Measurements from ENCODE around the gene SLC37A1. TPM values are rescaled to one million over a fixed set of nuclear protein-coding genes. Genes with fewer than 3 reads are reported as not detected.

The SLC37A1 gene
- total and polyA plus RNA-seq, 9 of the 15 experiments (the other 6 are each of a cell fraction or from before 2014, with no cell fraction given): 0.06 to 3.4 (median 0.40) TPM

DNA sequence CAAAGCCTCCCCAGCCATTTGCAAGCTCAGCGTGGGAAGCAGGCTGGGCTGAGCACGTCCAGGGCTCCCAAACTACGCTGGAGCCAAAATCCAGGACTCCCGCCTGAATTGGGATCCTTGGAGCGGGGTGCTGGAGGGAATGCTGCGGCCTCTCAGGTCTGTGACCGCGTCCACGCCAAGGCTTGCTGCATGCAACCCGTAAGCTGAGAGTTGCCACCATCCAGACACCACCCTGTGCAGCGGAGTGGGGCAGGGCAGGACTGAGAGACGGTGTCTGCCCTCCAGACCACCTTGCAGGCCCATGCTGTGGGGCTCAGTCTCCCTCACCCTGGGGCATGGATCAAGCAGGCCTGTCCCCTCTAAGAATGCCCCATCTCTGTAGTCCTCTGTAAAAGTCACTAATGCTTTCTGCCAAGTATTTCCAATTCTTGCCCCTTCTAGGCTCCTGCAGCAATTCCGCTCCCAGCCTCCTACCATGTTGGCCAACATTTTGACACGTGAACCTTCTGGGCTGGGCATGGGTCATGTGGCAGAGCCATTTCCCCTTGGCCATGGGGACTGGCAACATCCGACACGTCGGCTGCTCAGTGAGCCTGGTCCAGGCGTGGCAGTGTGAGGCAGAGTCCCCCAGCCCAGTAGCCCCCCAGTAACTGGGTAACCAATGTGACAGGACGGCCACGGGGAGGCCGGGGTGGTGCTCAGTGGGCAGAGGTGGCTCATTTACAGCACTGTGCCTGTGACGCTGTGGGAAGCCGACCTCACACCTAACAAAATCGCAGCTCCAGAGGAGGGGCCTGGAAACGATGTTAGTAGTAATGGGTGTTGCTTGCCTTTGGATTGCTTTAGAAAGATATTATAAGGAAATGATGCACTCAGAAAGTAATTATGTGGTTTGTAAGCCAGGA lies 81.9 kb downstream of the SLC37A1 start (continued):
- TF ChIP-seq MYC (IDR thresholded peaks at IDR 0.05; ENCODE audit: low read depth, low read length): no peak
- TF ChIP-seq MYC (CRISPR knock-in tag; IDR thresholded peaks at IDR 0.05; ENCODE audit: borderline replicate concordance, low read depth): no peak
- TF ChIP-seq, protein P1, sequence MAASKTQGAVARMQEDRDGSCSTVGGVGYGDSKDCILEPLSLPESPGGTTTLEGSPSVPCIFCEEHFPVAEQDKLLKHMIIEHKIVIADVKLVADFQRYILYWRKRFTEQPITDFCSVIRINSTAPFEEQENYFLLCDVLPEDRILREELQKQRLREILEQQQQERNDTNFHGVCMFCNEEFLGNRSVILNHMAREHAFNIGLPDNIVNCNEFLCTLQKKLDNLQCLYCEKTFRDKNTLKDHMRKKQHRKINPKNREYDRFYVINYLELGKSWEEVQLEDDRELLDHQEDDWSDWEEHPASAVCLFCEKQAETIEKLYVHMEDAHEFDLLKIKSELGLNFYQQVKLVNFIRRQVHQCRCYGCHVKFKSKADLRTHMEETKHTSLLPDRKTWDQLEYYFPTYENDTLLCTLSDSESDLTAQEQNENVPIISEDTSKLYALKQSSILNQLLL (CRISPR knock-in tag; IDR thresholded peaks at IDR 0.05; ENCODE audit: borderline replicate concordance): no peak
- no peak for TF ChIP-seq NFXL1 (CRISPR knock-in tag; IDR thresholded peaks at IDR 0.05)

DNA sequence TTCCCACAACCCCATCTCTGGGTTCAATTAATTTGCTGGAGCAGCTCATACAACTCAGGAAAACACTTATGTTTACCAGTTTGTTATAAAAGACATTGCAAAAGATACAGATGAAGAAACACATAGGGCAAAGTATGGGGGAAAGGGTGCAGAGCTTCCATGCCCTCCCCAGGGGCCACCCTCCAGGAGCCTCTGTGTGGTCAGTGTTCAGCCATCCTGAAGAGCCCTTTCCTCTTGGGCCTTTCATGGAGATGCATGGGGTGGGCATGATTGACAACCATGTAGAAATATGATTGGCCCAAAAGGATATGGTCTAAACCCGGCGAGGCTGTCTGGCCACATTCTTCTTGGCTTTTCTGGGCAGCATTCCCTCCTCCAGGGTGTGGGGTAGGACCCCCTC lies 83.0 kb downstream of the SLC37A1 start:
- no TSS peak for BruUV-seq (replicated peaks)
- H3K9ac ChIP-seq (ENCODE audit: insufficient read depth in 1 of 2, low read depth in 2 of 2, low read length in 2 of 2): no peak overlapping the region
- H3K4me3 ChIP-seq: no peak overlapping the region
- H3K9me1 ChIP-seq (ENCODE audit: control insufficient read depth, insufficient read depth, low read length): peaks cover 3% of the 10 kb centered on the region
- H3K27ac ChIP-seq (ENCODE audit: extremely low read depth, low read depth, low read length): no peak overlapping the region
- WGBS (ENCODE audit: insufficient coverage, low coverage, missing lambda C conversion rate): 0% methylated on average over 2 of the region's 2 CpGs
- no peaks in the 10 kb centered on the region for H3K36me3 ChIP-seq (ENCODE audit: control insufficient read depth, insufficient read depth, low read length)
- in situ Hi-C loops (cut with MboI): loop anchor here (10.0 kb wide), 1 partner anchor 218 kb away; no protein-coding TSS in a partner anchor
- intact Hi-C loops (cut with micrococcal nuclease): no loop called here
- no peak for TF ChIP-seq ZNF384 (IDR thresholded peaks at IDR 0.05; ENCODE audit: low read depth, low read length)
- no peak for TF ChIP-seq MIER1 (IDR thresholded peaks at IDR 0.05; ENCODE audit: low read depth)
- TF ChIP-seq, protein P2, sequence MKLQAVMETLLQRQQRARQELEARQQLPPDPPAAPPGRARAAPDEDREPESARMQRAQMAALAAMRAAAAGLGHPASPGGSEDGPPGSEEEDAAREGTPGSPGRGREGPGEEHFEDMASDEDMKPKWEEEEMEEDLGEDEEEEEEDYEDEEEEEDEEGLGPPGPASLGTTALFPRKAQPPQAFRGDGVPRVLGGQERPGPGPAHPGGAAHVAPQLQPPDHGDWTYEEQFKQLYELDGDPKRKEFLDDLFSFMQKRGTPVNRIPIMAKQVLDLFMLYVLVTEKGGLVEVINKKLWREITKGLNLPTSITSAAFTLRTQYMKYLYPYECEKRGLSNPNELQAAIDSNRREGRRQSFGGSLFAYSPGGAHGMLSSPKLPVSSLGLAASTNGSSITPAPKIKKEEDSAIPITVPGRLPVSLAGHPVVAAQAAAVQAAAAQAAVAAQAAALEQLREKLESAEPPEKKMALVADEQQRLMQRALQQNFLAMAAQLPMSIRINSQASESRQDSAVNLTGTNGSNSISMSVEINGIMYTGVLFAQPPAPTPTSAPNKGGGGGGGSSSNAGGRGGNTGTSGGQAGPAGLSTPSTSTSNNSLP (IDR thresholded peaks at IDR 0.05; ENCODE audit: borderline replicate concordance, low read depth, low read length): no peak
- TF ChIP-seq ESRRA (IDR thresholded peaks at IDR 0.05; ENCODE audit: borderline replicate concordance, low read depth): no peak
- TF ChIP-seq U2AF2 (optimal IDR thresholded peaks at IDR 0.05; ENCODE audit: low read depth, low read length): no peak
- no peak for TF ChIP-seq LARP7 (IDR thresholded peaks at IDR 0.05)
- no peak for TF ChIP-seq PTRF (tag; IDR thresholded peaks at IDR 0.05)
- TF ChIP-seq, protein P3, sequence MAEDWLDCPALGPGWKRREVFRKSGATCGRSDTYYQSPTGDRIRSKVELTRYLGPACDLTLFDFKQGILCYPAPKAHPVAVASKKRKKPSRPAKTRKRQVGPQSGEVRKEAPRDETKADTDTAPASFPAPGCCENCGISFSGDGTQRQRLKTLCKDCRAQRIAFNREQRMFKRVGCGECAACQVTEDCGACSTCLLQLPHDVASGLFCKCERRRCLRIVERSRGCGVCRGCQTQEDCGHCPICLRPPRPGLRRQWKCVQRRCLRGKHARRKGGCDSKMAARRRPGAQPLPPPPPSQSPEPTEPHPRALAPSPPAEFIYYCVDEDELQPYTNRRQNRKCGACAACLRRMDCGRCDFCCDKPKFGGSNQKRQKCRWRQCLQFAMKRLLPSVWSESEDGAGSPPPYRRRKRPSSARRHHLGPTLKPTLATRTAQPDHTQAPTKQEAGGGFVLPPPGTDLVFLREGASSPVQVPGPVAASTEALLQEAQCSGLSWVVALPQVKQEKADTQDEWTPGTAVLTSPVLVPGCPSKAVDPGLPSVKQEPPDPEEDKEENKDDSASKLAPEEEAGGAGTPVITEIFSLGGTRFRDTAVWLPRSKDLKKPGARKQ (CRISPR knock-in tag; IDR thresholded peaks at IDR 0.05): no peak
- no peak for TF ChIP-seq MTA3 (IDR thresholded peaks at IDR 0.05; ENCODE audit: borderline replicate concordance)
- no peak for TF ChIP-seq CREM (IDR thresholded peaks at IDR 0.05; ENCODE audit: low read depth)
- ChIA-PET CTCF (ENCODE audit: low intra/inter-chr PET ratio) (no interaction called here), POLR2A (interaction anchor here (1.0 kb wide), 2 partner anchors 10 to 28 kb away, joined by 3 to 6 read pairs; no protein-coding TSS in a partner anchor)
- H3K4me2 ChIP-seq (ENCODE audit: insufficient read depth, low read length): no peak overlapping the region
- H2AFZ ChIP-seq (ENCODE audit: low read depth, low read length): no peak overlapping the region
- H4K20me1 ChIP-seq (replicated peaks; ENCODE audit: control insufficient read depth, insufficient read depth, low read length): no peaks in the 10 kb centered on the region; the same call in 1 of the 2 replicates
- ATAC-seq (no peak), FAIRE-seq (no peak), DNase-seq (ENCODE audit: extremely low read depth in 1 of 4, low spot score in 3 of 4) (no peak)
- H3K4me1 ChIP-seq (replicated peaks in 1 of 2; ENCODE audit: control insufficient read depth in 2 of 2, insufficient read depth in 2 of 2, low read length in 2 of 2): peaks cover 0 to 8% of the 10 kb centered on the region in 2 experiments; a peak in 1 of 5 replicates
- H3K27me3 ChIP-seq (ENCODE audit: control insufficient read depth in 2 of 2, insufficient read depth in 2 of 2, low read length in 2 of 2): peaks cover 62 to 78% of the 10 kb centered on the region in 2 experiments
- no peaks in the 10 kb centered on the region for H3K79me2 ChIP-seq (ENCODE audit: control insufficient read depth, insufficient read depth, low read length)
- H3K9me3 ChIP-seq (replicated peaks; ENCODE audit: control insufficient read depth, insufficient read depth, low read depth, low read length): no peaks in the 10 kb centered on the region; the same call in 1 of the 2 replicates

Data from K562 (cell line).